Thyroid gland (tissue), 4 donors: ENCODE data around the gene FOXC1. TPM values are rescaled to one million over a fixed set of nuclear protein-coding genes. Genes with fewer than 3 reads are reported as not detected.

Experiments
- DNase-seq, 2 donors: peaks; one replicate each; pipeline ENCODE4 v3.0.0-alpha.2; 2019
- H3K27ac ChIP-seq, 3 donors: fragments of 200-600 bp; sonication (generic); 1 replicate in 2 of 3; 2 replicates in 1 of 3; pipeline ENCODE4 v1.5.1; 2016 to 2019; ENCODE audit warnings: mild to moderate bottlenecking in 1 of 3, moderate library complexity in 1 of 3
- H3K27me3 ChIP-seq: fragments of 200-600 bp; sonication (generic); one replicate; pipeline ENCODE4 v1.5.1; 2019
- H3K36me3 ChIP-seq, 2 donors: fragments of 200-600 bp; sonication (generic); one replicate each; pipeline ENCODE4 v1.5.1; 2016 to 2019
- H3K4me1 ChIP-seq, 2 donors: fragments of 200-600 bp; sonication (generic); one replicate each; pipeline ENCODE4 v1.5.1; 2017 to 2019
- H3K4me3 ChIP-seq, 3 donors: fragments of 200-600 bp; sonication (generic); replicated peaks in 1 of 3; 1 replicate in 2 of 3; 2 replicates in 1 of 3; pipeline ENCODE4 v1.5.1; 2016; ENCODE audit warnings: mild to moderate bottlenecking in 1 of 3
- H3K9me3 ChIP-seq: fragments of 200-600 bp; sonication (generic); one replicate; pipeline ENCODE4 v1.5.1; 2017
- POLR2A ChIP-seq, 2 donors: fragments of 450-650 bp; IDR thresholded peaks; one replicate each; pipeline ENCODE4 v1.6.1; 2017; ENCODE audit warnings: antibody characterized with exemption in 2 of 2, mild to moderate bottlenecking in 2 of 2, moderate library complexity in 1 of 2
- WGBS, 2 donors: methylation state at CpG; one replicate each; pipeline ENCODE4 v1.1.5; 2017; 5-methylcytosine and 5-hydroxymethylcytosine counted together
- intact Hi-C: fragments of 100-400 bp; cut with DNase I; formaldehyde crosslinking; loops from one replicate; pipeline ENCODE4 v1.15.1; 2023
- total RNA-seq, 4 donors: library from RNA; depleted of rRNA; stranded (reverse); fragments of >200 nt; gene quantifications; one replicate each; pipeline ENCODE4 v1.2.3, GENCODE V29; 2016
- TF ChIP-seq, protein P1 (sequence below), 6 experiments: fragments of 200-600 bp in 3 of 6; fragments of 450-650 bp in 3 of 6; sonication (generic) in 3 of 6; IDR thresholded peaks; one replicate each; pipeline ENCODE4 v1.5.1; 2016 to 2019; ENCODE audit warnings: antibody characterized with exemption in 6 of 6, mild to moderate bottlenecking in 2 of 6, inconsistent platforms in 1 of 6, moderate library complexity in 1 of 6

The FOXC1 gene
- total RNA-seq, 4 donors from 2014 or later: 3.8 to 8.1 (median 5.5) TPM

DNA sequence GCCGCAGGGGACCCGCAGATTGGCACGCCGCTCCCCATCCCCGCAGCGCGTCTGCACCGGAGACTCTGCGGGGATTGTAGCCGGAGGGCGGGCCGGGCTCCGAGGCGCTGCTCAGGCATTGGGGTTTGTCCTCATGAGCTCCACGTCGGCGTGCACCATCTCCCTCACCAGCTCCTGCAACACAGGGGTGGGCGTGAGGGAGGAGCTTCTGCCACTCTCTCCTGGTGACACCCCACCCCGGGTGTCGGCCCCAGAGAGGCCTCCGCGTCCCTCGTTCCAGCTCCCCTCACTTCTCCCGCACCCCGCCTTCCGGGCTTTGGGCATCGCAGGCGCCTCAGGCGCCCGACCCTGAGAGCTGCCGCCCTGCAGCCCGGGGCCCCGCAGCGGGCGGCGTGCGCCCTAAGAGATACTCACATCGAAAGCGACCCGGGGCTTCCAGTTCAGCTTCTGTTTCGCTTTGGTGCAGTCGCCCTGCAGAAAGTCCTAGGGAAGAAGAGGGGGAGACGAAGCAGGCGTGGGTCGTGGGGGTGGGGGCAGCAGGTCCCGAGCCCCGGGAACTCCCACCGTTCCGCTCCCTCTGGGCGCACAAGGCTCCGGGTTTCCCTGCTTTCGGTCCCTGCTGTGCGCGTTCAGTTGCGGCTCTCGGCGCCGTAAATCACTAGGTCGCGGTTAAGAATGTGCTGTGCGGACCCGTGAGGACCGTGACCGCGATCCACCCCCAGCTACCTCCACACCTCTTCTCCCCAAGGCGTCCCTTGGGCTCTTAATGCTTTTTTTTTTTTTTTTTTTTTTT lies 14.5 kb downstream of the FOXC1 start:
- no peak for DNase-seq
- intact Hi-C loops: no loop called here
- WGBS, 2 donors: 5 to 26% methylated on average over 42 to 43 of the region's 66 CpGs
- H3K4me1 ChIP-seq: peaks cover 7 to 21% of the 10 kb centered on the region in 2 donors
- H3K9me3 ChIP-seq: no peaks in the 10 kb centered on the region
- no peaks in the 10 kb centered on the region for H3K36me3 ChIP-seq
- H3K4me3 ChIP-seq: peak overlapping the region in 2 of 3 donors; percentile 34 to 48
- H3K27me3 ChIP-seq: peaks cover 13% of the 10 kb centered on the region
- TF ChIP-seq, protein P1, sequence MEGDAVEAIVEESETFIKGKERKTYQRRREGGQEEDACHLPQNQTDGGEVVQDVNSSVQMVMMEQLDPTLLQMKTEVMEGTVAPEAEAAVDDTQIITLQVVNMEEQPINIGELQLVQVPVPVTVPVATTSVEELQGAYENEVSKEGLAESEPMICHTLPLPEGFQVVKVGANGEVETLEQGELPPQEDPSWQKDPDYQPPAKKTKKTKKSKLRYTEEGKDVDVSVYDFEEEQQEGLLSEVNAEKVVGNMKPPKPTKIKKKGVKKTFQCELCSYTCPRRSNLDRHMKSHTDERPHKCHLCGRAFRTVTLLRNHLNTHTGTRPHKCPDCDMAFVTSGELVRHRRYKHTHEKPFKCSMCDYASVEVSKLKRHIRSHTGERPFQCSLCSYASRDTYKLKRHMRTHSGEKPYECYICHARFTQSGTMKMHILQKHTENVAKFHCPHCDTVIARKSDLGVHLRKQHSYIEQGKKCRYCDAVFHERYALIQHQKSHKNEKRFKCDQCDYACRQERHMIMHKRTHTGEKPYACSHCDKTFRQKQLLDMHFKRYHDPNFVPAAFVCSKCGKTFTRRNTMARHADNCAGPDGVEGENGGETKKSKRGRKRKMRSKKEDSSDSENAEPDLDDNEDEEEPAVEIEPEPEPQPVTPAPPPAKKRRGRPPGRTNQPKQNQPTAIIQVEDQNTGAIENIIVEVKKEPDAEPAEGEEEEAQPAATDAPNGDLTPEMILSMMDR (IDR thresholded peaks at IDR 0.05): no peak
- TF ChIP-seq POLR2A (IDR thresholded peaks at IDR 0.05): no peak
- H3K27ac ChIP-seq: peak overlapping the region in 2 of 3 donors; percentile 68 to 72

DNA sequence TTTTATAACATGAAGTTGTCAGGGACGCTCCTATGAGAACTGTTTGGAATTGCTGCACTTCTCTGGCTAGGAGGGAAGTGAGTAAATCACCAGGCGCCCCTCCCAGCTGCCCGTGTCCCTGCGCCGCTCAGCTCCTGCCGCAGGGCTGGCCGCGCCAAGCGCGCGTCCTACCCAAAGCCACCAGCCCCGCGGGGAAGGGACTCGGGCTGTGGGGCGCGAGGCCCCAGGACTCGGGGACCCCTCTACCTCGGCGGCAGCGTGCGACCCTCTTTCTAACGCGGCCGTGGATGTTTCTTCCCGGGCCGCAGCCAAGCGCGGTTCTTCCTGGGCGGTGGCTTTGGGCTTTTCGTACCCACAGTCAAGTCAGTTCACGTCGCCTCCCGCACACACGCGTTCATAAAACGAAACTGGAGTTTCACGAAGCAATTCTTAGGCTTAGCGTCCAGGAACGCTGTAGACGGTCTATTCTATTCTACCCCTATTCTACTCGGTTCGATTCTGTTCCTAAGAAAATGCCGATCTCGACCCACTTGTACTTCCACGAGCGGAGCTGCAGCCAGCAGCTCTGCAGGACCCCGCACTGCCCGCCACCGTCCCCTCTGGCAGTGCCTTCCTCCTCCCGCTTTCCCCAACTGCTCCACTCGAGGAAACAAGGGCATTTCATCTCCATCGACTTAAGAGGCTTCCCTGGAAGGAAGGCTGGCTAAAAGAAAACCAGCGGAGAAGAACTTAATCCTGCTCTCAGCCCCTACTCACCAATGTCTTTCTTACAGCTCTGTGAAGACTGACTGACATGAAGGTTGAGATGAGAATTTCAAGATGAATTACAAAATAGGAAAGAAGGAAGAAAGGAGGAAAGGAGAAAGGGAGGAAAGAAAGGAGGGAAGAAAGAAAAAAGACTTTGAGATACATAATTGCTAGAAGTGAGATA lies 15.4 kb downstream of the FOXC1 start:
- no peaks in the 10 kb centered on the region for H3K9me3 ChIP-seq

DNA sequence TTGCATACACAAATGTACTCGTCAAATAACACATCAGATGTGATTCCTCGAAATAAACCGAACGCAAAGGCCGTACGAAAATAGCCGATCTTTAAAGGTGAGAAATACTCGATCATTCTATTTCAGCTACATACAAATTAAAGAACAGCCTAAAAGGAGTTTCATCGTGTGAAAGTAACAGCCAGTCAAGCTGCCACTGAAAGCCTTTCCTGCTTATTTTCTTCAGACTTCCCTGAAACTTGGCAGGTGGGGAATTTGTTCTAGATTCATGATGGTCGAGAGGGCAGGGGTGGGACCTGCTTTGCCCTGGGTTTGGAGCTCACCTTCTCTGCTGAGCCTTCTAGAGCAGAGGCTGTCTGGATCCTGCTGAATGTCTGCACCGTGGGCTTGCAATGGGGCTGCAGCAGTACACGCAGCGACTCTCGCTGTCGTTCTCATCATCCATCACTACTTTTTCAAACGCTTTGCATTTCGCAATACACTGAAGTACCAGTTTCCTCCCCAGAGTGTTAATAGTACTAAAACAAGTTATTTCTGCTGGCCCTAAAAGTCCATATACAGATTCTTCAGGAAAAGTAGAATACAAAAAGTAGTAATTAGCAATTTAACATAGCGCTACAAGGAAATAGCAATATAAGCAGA lies 16.2 kb downstream of the FOXC1 start:
- H3K27me3 ChIP-seq: no peaks in the 10 kb centered on the region
- WGBS, 2 donors: 75 to 76% methylated on average over 18 of the region's 18 CpGs
- H3K4me1 ChIP-seq: peaks cover 3 to 6% of the 10 kb centered on the region in 2 donors
- H3K27ac ChIP-seq: no peak overlapping the region
- TF ChIP-seq, protein P1 (IDR thresholded peaks at IDR 0.05): no peak
- TF ChIP-seq POLR2A (IDR thresholded peaks at IDR 0.05): no peak
- intact Hi-C loops: no loop called here
- peak overlapping the region in 1 of 3 donors; percentile 48 for H3K4me3 ChIP-seq
- DNase-seq: no peak
- no peaks in the 10 kb centered on the region for H3K36me3 ChIP-seq
- no peaks in the 10 kb centered on the region for H3K9me3 ChIP-seq

More for the DNA sequence above, 15.4 kb downstream of the FOXC1 start:
- DNase-seq: peak; percentile 24 to 26
- WGBS, 2 donors: 4 to 7% methylated on average over 45 to 51 of the region's 53 CpGs
- peaks cover 5% of the 10 kb centered on the region for H3K27me3 ChIP-seq
- peaks cover 3 to 12% of the 10 kb centered on the region in 2 donors for H3K4me1 ChIP-seq
- peak overlapping the region in 2 of 3 donors; percentile 68 to 72 for H3K27ac ChIP-seq
- H3K4me3 ChIP-seq: peak overlapping the region in 2 of 3 donors; percentile 6 to 48
- no peaks in the 10 kb centered on the region for H3K36me3 ChIP-seq
- TF ChIP-seq, protein P1 (IDR thresholded peaks at IDR 0.05): no peak
- TF ChIP-seq POLR2A (IDR thresholded peaks at IDR 0.05): no peak
- intact Hi-C loops: no loop called here

DNA sequence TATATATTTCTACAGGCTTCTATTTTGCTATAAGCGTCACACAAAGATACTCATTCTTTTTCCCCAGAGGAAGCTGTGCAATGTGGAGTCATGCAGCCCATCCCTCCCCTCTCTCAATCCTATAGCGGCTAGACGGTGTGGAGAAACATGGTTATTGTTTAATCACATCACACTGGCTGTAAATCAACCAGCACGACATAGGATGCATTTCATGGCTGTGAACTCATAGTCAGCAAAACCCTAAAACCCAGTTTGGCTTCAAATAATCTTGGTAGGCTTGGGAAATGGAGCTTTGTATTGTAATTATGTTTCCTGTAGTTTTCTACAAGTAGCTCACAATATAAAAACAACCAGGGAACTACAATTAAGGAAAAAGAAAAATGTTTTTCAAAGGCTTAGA lies 16.8 kb downstream of the FOXC1 start:
- Histone ChIP-seq H3K4me3 (no peak overlapping the region), H3K27ac (no peak overlapping the region), H3K9me3 (no peaks in the 10 kb centered on the region), H3K4me1 (peaks cover 3 to 6% of the 10 kb centered on the region in 2 donors), H3K36me3 (no peaks in the 10 kb centered on the region), H3K27me3 (no peaks in the 10 kb centered on the region)
- no peak for DNase-seq
- WGBS, 2 donors: 78 to 83% methylated on average over 4 of the region's 4 CpGs
- TF ChIP-seq POLR2A (IDR thresholded peaks at IDR 0.05): no peak
- TF ChIP-seq, protein P1 (IDR thresholded peaks at IDR 0.05): no peak
- intact Hi-C loops: no loop called here
